ENCODE data around the gene SLC9C1.
A peak's percentile ranks its signal among the peaks of the same experiment; 100 is the strongest.

Gene SLC9C1

DNA sequence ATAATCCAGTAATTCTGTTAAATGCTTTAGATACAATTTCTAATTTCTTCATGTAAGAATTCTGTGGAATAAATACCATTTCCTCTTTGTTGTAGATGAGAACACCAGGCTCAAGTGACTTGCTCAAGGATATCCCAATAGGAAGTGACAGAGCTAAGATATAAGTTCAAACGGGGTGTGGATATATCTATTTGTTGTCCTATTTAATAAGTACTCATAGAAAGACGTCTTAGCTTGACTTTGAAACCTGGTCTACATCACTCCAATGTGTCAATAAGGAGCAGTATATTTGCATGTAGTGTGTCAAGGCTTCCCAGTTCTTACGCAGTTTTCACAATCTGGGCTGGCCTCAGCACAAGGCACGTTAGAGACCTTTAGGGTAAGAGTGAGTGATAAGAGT, 156.2 kb downstream of the SLC9C1 start:
- TF ChIP-seq YY1 (IDR thresholded peaks at IDR 0.05; ENCODE audit: low read depth) (no peak), EP300 (IDR thresholded peaks at IDR 0.05; ENCODE audit: borderline replicate concordance) (no peak), NFIC (IDR thresholded peaks at IDR 0.05) (no peak), TCF12 (IDR thresholded peaks at IDR 0.05; ENCODE audit: low read depth) (no peak), CREB1 (IDR thresholded peaks at IDR 0.05; ENCODE audit: low read depth) (no peak), TEAD4 (IDR thresholded peaks at IDR 0.05) (no peak), RAD21 (IDR thresholded peaks at IDR 0.05; ENCODE audit: low read depth) (no peak), CEBPB (IDR thresholded peaks at IDR 0.05) (no peak), FOXM1 (IDR thresholded peaks at IDR 0.05; ENCODE audit: borderline replicate concordance, low read depth) (no peak), ZBTB7A (IDR thresholded peaks at IDR 0.05; ENCODE audit: low read depth) (no peak), EGR1 (IDR thresholded peaks at IDR 0.05) (no peak), TAF1 (IDR thresholded peaks at IDR 0.05; ENCODE audit: low read depth) (no peak)
- TF ChIP-seq, protein P1, sequence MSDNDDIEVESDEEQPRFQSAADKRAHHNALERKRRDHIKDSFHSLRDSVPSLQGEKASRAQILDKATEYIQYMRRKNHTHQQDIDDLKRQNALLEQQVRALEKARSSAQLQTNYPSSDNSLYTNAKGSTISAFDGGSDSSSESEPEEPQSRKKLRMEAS (IDR thresholded peaks at IDR 0.05): no peak
- TF ChIP-seq, protein P2, sequence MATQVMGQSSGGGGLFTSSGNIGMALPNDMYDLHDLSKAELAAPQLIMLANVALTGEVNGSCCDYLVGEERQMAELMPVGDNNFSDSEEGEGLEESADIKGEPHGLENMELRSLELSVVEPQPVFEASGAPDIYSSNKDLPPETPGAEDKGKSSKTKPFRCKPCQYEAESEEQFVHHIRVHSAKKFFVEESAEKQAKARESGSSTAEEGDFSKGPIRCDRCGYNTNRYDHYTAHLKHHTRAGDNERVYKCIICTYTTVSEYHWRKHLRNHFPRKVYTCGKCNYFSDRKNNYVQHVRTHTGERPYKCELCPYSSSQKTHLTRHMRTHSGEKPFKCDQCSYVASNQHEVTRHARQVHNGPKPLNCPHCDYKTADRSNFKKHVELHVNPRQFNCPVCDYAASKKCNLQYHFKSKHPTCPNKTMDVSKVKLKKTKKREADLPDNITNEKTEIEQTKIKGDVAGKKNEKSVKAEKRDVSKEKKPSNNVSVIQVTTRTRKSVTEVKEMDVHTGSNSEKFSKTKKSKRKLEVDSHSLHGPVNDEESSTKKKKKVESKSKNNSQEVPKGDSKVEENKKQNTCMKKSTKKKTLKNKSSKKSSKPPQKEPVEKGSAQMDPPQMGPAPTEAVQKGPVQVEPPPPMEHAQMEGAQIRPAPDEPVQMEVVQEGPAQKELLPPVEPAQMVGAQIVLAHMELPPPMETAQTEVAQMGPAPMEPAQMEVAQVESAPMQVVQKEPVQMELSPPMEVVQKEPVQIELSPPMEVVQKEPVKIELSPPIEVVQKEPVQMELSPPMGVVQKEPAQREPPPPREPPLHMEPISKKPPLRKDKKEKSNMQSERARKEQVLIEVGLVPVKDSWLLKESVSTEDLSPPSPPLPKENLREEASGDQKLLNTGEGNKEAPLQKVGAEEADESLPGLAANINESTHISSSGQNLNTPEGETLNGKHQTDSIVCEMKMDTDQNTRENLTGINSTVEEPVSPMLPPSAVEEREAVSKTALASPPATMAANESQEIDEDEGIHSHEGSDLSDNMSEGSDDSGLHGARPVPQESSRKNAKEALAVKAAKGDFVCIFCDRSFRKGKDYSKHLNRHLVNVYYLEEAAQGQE (IDR thresholded peaks at IDR 0.05; ENCODE audit: low read depth): no peak
- TF ChIP-seq, protein P3, sequence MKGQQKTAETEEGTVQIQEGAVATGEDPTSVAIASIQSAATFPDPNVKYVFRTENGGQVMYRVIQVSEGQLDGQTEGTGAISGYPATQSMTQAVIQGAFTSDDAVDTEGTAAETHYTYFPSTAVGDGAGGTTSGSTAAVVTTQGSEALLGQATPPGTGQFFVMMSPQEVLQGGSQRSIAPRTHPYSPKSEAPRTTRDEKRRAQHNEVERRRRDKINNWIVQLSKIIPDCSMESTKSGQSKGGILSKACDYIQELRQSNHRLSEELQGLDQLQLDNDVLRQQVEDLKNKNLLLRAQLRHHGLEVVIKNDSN (IDR thresholded peaks at IDR 0.05): no peak

DNA sequence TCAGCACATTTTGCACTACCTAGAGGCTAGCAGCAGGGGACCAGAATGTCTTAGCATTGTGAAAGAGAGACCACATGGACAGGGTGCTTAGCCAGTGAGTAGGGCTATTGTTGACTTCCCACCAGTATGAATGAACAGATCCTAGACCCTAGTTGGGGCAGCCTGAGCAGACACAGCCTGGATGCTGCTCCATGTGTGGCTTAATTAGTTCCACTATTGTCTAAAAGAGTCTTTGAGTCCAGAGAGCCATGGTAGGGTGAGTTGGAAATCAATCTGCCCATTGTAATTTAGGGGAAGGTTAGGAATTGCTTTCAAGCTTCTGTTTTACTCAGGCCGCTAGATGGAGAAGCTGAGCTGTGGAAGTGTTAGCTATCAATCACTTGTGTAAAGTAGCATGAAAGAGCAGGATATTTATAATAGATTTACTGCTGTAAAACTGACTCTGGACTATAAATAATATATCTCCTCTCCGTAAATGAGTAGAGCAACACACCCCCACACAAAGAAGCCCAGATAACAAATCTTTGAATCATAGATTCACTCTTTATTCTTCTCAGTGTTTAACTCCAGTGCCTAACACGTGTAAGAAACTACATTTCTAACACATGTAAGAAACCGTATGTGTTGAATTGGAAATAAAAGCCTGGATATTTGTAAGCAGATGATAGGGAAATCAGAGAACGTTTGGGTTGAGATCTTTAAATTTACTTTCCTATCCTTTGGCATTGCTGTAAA, 156.9 kb downstream of the SLC9C1 start:
- TF ChIP-seq RAD21 (IDR thresholded peaks at IDR 0.05; ENCODE audit: low read depth): peak; percentile 85
- TF ChIP-seq TCF12 (IDR thresholded peaks at IDR 0.05; ENCODE audit: low read depth): no peak
- no peak for TF ChIP-seq EP300 (IDR thresholded peaks at IDR 0.05; ENCODE audit: borderline replicate concordance)
- TF ChIP-seq CREB1 (IDR thresholded peaks at IDR 0.05; ENCODE audit: low read depth): no peak
- TF ChIP-seq EGR1 (IDR thresholded peaks at IDR 0.05): no peak
- TF ChIP-seq NFIC (IDR thresholded peaks at IDR 0.05): no peak
- no peak for TF ChIP-seq TAF1 (IDR thresholded peaks at IDR 0.05; ENCODE audit: low read depth)
- TF ChIP-seq, protein P2 (IDR thresholded peaks at IDR 0.05; ENCODE audit: low read depth): no peak

DNA sequence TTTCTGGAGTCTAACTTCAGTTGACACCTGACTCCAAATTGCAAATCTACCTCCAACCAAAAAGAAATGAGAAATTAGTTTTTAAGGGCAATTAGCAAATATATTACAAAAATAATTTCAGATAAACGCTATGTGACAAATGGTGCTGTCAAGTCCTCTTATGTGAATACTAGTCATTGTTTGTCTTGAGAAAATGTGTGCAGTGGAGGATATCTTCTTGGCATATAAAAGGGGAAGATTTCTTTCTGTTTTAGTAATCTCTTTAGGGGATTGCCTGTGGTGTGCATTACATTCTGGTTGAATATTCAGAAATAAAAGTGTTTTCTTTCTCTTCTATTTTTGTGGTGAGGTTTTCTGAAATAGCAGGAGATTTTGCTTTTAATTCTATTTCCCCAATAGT, 158.0 kb downstream of the SLC9C1 start:
- TF ChIP-seq, protein P2 (IDR thresholded peaks at IDR 0.05; ENCODE audit: low read depth): no peak
- TF ChIP-seq RAD21 (IDR thresholded peaks at IDR 0.05; ENCODE audit: low read depth) (no peak), CREB1 (IDR thresholded peaks at IDR 0.05; ENCODE audit: low read depth) (no peak), CEBPB (IDR thresholded peaks at IDR 0.05) (no peak), EGR1 (IDR thresholded peaks at IDR 0.05) (no peak), EP300 (IDR thresholded peaks at IDR 0.05; ENCODE audit: borderline replicate concordance) (no peak)
- TF ChIP-seq, protein P1 (IDR thresholded peaks at IDR 0.05): no peak

DNA sequence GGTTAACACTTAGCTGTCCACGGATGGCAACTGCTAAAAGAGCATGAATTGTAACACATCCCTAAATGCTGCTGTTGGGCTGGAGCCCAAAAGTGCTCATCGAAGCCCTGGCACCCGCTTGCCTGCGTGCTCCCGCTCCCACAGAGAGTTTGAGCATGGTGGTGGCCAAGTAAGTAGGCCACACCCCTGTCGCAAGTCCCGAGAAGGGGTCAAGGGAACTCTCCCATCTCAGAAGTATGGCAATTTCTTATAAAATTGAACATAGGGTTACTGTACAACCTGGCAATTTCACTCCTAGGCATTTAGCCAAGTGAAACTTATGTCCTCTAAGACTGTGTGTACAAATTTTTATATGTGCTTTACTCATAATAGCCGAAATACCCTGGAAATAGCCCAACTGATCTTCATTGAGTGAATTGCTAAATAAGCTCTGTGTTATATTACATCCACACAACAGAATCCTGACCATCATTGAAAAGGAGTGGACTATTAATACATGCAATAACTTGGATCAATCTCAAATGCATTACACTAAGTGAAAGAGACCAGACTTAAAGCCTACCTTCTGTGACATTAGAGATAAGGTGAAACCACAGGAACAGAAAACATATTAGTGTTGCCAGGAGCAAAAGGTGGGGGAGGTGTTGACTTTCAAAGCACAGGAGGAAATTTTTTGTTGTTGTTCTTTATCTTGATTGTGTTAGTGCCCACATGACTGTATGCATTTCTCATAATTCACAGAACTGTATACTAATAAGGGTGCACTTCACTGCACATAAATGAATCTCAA, 159.5 kb downstream of the SLC9C1 start:
- TF ChIP-seq, protein P2 (IDR thresholded peaks at IDR 0.05; ENCODE audit: low read depth): no peak
- TF ChIP-seq, protein P1 (IDR thresholded peaks at IDR 0.05): no peak

Measured in Ishikawa (cell line).